ENCODE measurements around the gene LIN52.

LIN52 gene

DNA sequence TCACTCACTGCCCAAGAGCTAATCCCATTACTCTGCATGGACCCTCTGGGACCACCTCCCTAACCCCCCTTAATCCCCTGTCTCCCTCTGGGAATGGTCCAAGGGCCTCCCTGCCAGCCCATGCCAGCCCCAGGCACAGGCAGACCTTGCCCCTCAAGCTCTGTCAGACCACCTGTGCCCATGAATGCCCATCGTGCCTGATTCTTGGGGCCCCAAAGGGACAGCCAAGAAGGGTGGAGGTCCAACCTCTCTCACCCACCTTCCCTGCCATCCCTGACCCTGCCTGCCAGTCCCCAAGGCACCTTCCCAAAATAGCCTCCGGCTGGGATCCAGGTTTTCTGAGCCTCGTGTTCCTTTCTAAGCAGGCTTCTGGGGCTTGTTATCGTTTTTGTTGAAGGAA lies 133.7 kb downstream of the LIN52 start:
- no peak for TF ChIP-seq ZNF274 (IDR thresholded peaks at IDR 0.05; ENCODE audit: low read depth, low read length)
- H3K4me3 ChIP-seq (ENCODE audit: low read length): no peak overlapping the region

DNA sequence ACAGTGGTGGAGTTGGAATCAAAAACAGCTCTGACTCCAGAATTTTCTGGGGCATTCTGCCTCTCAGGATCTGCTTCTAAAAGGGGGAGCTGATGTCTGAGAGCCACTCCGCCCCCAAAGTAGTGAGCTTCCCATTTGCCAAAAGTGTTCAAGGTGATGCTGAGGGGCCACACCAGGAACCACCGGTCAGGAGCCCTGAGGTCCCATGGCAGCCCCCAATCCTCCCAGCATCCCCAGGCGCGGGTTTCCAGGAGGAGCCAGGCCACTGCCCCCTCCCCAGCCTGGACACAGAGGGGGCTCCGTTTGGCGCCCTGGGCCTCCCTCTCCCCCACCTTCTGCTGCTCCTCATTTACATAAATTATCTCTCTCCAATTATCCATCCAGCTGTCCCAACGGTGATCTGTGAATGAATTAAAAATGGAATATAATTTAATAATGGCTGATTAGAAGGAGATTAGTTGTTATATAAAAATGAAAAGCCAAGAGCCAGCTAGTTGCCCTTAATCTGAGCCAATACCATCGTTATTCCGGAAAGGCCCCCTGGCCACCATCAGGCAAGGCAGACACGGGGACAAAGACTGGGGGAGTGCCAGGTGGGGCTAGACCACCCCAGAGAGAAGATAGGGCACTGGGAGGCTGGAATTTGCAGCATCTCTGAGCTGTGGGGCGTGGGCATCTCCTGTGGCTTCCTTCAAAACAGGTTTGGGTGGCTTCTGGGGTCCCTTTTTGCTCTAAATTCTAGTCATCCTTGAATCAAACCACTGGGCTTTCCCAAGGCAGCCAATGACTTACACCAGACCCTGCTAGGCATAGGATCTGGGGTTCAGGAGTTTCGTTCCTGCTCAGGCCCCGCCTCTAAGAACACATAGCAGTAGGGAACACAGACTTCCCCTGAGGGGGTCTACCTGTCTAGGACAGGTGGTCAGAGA lies 134.8 kb downstream of the LIN52 start:
- no peak for TF ChIP-seq ZNF274 (IDR thresholded peaks at IDR 0.05; ENCODE audit: low read depth, low read length)
- H3K4me3 ChIP-seq (ENCODE audit: low read length): no peak overlapping the region

DNA sequence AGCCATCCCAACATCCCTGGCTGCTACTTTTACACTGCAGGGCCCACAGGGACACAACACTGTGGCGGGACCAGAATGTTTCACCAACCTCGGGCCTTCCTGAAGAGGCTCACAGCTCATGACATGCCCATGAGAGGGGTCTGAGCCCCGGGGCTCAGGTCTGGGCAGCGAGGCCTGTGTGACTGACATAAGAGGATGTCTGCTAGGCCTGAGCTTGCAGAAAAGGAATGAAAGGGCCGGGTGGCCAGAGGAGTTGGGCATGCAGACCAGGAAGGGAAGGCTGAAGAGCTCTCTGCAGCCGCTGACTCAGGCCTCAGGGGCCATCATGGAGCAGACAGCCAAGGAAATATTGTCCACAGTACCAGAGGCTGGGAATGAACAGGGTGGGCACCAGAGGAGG lies 136.2 kb downstream of the LIN52 start:
- no peak for TF ChIP-seq ZNF274 (IDR thresholded peaks at IDR 0.05; ENCODE audit: low read depth, low read length)
- H3K4me3 ChIP-seq (ENCODE audit: low read length): no peak overlapping the region

DNA sequence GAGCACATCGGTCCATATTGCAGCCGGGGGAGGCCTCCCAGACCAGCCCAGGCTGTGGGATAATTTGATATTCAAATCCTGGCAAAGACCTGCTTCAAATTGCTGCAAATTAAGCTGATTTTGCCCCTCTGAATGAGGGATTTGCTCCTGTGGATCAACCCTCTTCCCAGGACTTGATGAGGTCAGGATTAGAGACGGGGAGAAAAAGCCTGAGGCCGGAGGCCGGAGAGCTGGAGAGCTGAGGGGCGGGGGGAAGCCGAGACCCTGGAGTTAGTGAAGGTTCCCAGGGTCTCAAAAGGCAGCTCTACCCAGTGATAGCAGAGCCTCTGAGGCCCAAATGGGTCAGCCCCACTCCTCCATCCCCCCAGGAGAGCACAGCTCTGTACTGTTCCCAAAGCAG lies 137.0 kb downstream of the LIN52 start:
- no peak overlapping the region for H3K4me3 ChIP-seq (ENCODE audit: low read length)
- no peak for TF ChIP-seq ZNF274 (IDR thresholded peaks at IDR 0.05; ENCODE audit: low read depth, low read length)

DNA sequence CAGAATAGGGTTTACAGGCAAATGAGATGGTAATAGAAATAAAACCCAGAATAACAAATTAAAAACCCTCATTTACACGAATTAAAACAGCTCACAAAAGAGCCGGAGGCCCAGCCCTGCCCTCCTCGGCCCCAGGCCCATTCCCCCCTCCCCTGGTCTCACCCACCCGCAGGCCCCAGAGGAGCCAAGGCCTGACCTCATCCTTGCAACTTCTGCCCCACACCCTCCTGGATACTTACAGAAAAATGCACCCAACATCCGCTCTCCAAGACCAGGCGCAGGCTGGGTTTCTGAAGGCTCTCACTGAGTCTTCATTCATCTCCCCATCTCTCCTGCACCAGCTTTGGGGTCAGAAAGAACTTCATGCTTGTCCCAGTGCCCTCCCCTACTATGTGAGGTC lies 138.3 kb downstream of the LIN52 start:
- H3K4me3 ChIP-seq (ENCODE audit: low read length): no peak overlapping the region
- no peak for TF ChIP-seq ZNF274 (IDR thresholded peaks at IDR 0.05; ENCODE audit: low read depth, low read length)

DNA sequence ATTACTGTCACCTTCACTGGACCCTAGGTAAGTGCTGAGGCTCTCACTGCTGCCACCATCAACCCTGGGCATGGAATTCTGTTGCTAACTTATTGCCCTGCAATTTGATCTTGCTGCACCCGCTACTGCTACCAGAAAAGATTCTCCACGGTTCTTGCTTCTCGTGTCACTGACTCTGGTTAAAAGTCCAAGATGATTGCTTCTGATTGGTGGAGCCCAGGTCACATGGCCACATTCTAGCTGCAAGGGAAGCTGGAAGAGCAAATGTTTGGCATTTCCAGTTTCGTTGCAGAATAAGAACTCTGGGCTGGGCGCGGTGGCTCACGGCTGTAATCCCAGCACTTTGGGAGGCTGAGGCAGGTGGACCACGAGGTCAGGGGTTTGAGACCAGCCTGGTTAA lies 147.0 kb downstream of the LIN52 start:
- H3K4me3 ChIP-seq (ENCODE audit: low read length): no peak overlapping the region
- no peak for TF ChIP-seq ZNF274 (IDR thresholded peaks at IDR 0.05; ENCODE audit: low read depth, low read length)

DNA sequence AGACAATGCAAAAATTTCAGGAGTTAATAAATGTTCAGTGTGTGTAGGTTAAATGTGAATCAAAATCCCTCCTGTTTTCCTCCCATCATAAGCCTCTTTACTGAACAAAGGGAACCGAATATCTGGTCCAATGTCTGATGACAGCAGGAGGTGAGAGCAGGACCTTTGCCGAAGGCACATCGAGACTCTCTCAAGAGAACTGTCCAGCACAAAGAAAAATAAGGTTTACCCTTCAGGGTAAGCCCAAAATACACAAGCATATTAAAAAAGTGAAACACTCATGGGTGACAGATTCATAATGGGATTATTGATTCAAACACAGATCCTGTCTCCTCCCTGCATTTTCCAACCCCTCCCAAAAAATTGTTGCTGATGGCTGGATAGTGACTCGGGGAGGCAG lies 150.3 kb downstream of the LIN52 start:
- no peak overlapping the region for H3K4me3 ChIP-seq (ENCODE audit: low read length)
- TF ChIP-seq ZNF274 (IDR thresholded peaks at IDR 0.05; ENCODE audit: low read depth, low read length): no peak

DNA sequence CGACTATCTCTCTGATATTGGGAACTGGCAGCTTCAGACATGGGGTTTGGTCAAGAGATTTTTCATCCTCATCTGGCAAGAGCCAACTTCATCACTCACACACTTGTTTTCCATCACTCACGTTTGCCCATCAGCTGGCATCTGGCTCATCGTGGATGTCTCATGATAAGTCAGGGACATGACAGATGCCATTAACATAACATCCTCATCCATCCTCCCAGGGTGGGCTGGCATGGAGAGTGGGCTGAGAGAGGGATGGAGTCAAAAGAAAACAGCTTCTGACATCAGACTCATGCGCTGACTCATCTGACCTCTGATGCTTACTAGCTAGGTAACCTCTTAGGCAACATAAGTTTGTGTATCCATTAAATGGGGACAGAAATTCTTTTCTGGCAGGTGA lies 152.7 kb downstream of the LIN52 start:
- TF ChIP-seq ZNF274 (IDR thresholded peaks at IDR 0.05; ENCODE audit: low read depth, low read length): no peak
- no peak overlapping the region for H3K4me3 ChIP-seq (ENCODE audit: low read length)

DNA sequence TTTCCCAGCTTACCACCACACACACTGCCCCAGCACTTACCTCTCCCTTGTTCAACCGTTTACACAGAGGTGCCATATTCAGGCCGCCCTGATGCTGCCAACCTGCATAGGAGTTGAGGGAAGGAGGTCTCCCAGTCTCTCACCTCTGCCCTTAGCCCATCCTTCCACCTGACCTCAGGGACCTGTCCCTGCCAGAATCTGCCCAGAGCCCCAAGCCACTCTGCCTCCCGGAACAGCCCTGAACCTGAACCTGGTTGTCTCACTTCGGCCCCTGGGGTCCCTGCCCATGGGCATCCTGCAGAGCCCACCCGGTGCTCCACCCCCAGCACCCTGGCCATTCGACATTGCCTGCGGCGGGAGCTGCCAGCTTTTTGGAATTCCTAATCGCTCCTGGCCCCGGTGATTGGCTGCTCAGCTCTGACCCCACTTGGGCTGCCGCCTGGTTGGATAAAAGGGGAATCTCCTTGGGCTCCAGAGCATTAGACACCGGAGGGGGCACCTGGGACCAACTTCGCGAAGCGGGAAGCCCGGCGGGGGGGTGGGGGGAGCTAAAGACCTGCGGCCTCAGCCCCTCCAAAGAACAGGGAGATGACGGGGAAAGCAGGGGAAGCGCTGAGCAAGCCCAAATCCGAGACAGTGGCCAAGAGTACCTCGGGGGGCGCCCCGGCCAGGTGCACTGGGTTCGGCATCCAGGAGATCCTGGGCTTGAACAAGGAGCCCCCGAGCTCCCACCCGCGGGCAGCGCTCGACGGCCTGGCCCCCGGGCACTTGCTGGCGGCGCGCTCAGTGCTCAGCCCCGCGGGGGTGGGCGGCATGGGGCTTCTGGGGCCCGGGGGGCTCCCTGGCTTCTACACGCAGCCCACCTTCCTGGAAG lies 154.5 kb downstream of the LIN52 start, which contains the start of gene VSX2:
VSX2 (plus strand) TSS at position 476 of the 874 bp plus-strand sequence; CDS start at position 589, 113 bp downstream.
- TF ChIP-seq ZNF274 (IDR thresholded peaks at IDR 0.05; ENCODE audit: low read depth, low read length): no peak
- no peak within 1 kb of the TSS; the same call in 1 of the 2 replicates for H3K4me3 ChIP-seq (ENCODE audit: low read length)

DNA sequence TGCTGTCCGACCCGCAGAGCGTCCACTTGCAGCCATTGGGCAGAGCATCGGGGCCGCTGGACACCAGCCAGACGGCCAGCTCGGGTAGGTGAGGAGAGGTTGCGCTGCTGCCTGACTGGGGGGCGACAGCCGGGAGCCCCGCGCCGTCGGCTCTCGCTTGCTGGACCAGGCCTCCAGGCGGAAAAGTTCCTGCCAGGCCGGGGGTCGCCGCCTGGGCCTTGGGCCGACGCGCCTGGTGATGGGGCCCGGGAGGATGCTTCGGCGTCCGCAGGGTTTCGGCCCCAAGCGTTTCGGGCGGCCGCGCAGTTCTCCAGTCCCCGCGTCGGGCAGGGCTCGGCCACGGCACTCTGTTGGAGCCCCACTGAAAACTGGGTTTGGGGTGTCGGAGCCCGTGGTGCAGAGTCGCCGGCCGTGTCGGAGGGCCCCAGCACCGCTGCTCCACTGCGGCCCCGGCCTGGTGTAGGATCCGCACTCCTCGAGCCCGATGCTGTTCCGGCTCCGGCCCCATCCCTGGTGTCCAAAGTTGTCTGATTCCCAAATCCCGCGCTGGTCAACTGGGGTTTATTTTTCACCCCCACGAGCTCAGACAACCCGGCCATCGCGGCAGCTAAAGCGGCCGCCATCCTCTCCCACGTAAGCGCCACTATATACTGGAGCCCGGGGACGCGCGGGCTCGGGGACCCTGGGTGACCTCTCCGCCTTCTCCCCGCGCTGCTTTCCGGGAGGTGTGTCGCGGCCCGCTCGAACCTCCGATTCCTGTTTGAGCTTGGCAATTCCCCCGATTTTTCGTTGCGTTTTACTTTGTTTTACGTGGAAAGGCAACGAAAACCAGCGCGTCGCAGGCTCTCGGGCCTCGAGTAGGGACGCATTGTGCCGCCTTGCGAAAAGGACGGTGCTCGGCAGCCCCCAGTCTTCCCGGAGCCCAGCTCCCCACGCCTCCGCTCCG lies 155.4 kb downstream of the LIN52 start:
- H3K4me3 ChIP-seq (ENCODE audit: low read length): peak overlapping the region; percentile 25; the same call in 1 of the 2 replicates
- no peak for TF ChIP-seq ZNF274 (IDR thresholded peaks at IDR 0.05; ENCODE audit: low read depth, low read length)

DNA sequence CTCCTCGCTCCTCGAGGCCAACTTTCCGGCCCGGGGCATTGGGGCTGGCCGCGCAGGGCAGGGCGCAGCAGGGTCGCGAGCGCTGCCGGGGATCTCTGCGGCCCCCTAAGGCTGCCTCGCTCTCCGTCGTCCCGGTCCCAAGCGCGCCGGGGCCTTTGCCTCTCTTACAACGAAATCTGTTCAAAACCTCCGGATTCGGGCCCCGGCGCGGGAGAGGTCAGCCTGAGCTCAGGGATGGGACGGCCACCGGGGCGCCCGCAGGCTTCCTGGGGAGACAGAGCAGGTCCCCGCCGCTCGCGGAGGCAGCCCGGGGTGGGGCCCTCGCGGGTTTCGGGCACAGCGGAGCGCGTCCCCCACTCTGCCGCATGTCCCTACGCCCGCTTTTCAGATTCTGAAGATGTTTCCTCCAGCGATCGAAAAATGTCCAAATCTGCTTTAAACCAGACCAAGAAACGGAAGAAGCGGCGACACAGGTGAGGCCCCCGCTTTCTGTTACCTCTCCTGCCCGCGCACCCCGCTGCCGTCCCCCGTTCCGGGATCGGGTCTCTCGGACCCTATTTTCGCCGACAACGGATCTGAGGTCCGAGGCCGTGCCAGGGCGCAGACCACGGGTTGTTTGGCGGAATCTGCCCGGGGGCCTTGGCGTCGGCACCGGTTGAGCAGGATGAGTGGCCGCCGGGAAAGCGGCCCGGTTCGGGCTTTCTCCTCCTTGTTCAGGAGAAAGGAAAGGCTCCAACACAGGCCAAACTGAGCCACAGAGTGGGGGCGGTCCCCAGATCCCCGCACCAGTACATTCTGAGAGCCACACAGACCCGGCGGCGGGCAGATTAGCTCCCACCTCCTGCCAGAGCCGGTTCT lies 156.3 kb downstream of the LIN52 start:
- peak overlapping the region; percentile 25; the same call in 1 of the 2 replicates for H3K4me3 ChIP-seq (ENCODE audit: low read length)

DNA sequence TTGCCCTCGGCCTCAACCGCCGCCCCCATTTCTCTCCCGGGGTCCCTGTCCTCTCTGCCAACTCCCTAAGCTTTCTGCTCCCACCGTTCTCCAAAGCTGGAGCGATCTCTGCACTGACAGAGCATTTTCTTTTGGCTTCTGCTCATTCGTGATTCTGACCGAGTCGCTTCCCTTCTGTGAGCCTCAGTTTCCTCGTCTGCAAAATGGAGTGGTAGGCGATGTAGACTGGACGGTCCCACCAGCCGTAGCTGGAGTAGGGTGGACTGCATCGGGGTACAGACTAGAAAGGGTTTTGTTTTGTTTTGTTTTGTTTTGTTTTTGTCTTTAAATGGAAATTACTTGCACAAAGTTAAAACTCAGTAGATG lies 156.9 kb downstream of the LIN52 start:
- H3K4me3 ChIP-seq (ENCODE audit: low read length): no peak overlapping the region; the same call in 1 of the 2 replicates
- no peak for TF ChIP-seq ZNF274 (IDR thresholded peaks at IDR 0.05; ENCODE audit: low read depth, low read length)

More for the DNA sequence above, 156.3 kb downstream of the LIN52 start:
- no peak for TF ChIP-seq ZNF274 (IDR thresholded peaks at IDR 0.05; ENCODE audit: low read depth, low read length)
